ENCODE data around the gene BTBD9.

The BTBD9 gene

GRCh38 chr6:38370653-38371601, 268.8 kb downstream of the BTBD9 start:
- in situ Hi-C loops (cut with HindIII; ENCODE audit: low sequenced_read_pairs) = no loop called here
- no peak for DNase-seq (ENCODE audit: low read depth)

GRCh38 chr6:38367231-38367630, 272.5 kb downstream of the BTBD9 start:
- H3K4me3 ChIP-seq (ENCODE audit: low read depth, low read length) = no peak overlapping the region
- TF ChIP-seq CTCF (IDR thresholded peaks at IDR 0.05; ENCODE audit: low read depth, low read length, missing control alignments) = no peak
- DNase-seq (ENCODE audit: low read depth) = no peak
- in situ Hi-C loops (cut with HindIII; ENCODE audit: low sequenced_read_pairs) = no loop called here

More at GRCh38 chr6:38370653-38371601, 268.8 kb downstream of the BTBD9 start:
- TF ChIP-seq CTCF (IDR thresholded peaks at IDR 0.05; ENCODE audit: low read depth, low read length, missing control alignments) = no peak
- no peak overlapping the region for H3K4me3 ChIP-seq (ENCODE audit: low read depth, low read length)

GRCh38 chr6:38366234-38366633, 273.5 kb downstream of the BTBD9 start:
- no peak for DNase-seq (ENCODE audit: low read depth)
- no peak overlapping the region for H3K4me3 ChIP-seq (ENCODE audit: low read depth, low read length)
- no peak for TF ChIP-seq CTCF (IDR thresholded peaks at IDR 0.05; ENCODE audit: low read depth, low read length, missing control alignments)
- in situ Hi-C loops (cut with HindIII; ENCODE audit: low sequenced_read_pairs) = no loop called here

GRCh38 chr6:38364775-38365174, 275.0 kb downstream of the BTBD9 start:
- TF ChIP-seq CTCF (IDR thresholded peaks at IDR 0.05; ENCODE audit: low read depth, low read length, missing control alignments) = no peak
- in situ Hi-C loops (cut with HindIII; ENCODE audit: low sequenced_read_pairs) = no loop called here
- no peak for DNase-seq (ENCODE audit: low read depth)
- H3K4me3 ChIP-seq (ENCODE audit: low read depth, low read length) = no peak overlapping the region

GRCh38 chr6:38364127-38364526, 275.6 kb downstream of the BTBD9 start:
- H3K4me3 ChIP-seq (ENCODE audit: low read depth, low read length) = no peak overlapping the region
- in situ Hi-C loops (cut with HindIII; ENCODE audit: low sequenced_read_pairs) = no loop called here
- DNase-seq (ENCODE audit: low read depth) = no peak
- no peak for TF ChIP-seq CTCF (IDR thresholded peaks at IDR 0.05; ENCODE audit: low read depth, low read length, missing control alignments)

- in situ Hi-C loops (cut with HindIII; ENCODE audit: low sequenced_read_pairs) = no loop called here
- TF ChIP-seq CTCF (IDR thresholded peaks at IDR 0.05; ENCODE audit: low read depth, low read length, missing control alignments) = no peak
- DNase-seq (ENCODE audit: low read depth) = no peak
- no peak overlapping the region for H3K4me3 ChIP-seq (ENCODE audit: low read depth, low read length)
Observed at GRCh38 chr6:38355519-38355918, 284.2 kb downstream of the BTBD9 start.
